ENCODE measurements around the gene MIS18BP1.

DNA sequence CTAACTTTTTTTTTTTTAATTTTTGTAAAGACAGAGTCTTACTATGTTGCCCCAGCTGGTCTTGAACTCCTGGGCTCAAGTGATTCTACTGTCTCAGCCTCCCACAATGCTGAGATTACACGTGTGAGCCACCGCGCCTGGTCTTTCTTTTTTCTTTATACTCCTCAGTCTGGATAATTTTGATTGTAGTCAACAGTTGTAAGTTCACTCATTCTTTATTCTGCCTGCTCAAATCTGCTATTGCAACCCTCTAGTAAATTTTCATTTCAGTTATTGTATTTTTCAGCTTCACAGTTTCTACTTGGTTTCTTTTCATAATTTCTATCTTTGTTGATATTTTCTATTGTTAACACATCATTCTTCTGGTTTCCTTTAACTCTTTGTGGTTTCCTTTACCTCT, 5.8 kb upstream of the MIS18BP1 start:
- TF ChIP-seq, protein P1, sequence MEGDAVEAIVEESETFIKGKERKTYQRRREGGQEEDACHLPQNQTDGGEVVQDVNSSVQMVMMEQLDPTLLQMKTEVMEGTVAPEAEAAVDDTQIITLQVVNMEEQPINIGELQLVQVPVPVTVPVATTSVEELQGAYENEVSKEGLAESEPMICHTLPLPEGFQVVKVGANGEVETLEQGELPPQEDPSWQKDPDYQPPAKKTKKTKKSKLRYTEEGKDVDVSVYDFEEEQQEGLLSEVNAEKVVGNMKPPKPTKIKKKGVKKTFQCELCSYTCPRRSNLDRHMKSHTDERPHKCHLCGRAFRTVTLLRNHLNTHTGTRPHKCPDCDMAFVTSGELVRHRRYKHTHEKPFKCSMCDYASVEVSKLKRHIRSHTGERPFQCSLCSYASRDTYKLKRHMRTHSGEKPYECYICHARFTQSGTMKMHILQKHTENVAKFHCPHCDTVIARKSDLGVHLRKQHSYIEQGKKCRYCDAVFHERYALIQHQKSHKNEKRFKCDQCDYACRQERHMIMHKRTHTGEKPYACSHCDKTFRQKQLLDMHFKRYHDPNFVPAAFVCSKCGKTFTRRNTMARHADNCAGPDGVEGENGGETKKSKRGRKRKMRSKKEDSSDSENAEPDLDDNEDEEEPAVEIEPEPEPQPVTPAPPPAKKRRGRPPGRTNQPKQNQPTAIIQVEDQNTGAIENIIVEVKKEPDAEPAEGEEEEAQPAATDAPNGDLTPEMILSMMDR (IDR thresholded peaks at IDR 0.05) = no peak
- TF ChIP-seq POLR2A (IDR thresholded peaks at IDR 0.05) (no peak), POLR2AphosphoS5 (IDR thresholded peaks at IDR 0.05) (no peak), EP300 (IDR thresholded peaks at IDR 0.05) (no peak)

All from sigmoid colon (tissue), 4 donors.